ENCODE results near the gene EDRF1.

EDRF1 gene

DNA sequence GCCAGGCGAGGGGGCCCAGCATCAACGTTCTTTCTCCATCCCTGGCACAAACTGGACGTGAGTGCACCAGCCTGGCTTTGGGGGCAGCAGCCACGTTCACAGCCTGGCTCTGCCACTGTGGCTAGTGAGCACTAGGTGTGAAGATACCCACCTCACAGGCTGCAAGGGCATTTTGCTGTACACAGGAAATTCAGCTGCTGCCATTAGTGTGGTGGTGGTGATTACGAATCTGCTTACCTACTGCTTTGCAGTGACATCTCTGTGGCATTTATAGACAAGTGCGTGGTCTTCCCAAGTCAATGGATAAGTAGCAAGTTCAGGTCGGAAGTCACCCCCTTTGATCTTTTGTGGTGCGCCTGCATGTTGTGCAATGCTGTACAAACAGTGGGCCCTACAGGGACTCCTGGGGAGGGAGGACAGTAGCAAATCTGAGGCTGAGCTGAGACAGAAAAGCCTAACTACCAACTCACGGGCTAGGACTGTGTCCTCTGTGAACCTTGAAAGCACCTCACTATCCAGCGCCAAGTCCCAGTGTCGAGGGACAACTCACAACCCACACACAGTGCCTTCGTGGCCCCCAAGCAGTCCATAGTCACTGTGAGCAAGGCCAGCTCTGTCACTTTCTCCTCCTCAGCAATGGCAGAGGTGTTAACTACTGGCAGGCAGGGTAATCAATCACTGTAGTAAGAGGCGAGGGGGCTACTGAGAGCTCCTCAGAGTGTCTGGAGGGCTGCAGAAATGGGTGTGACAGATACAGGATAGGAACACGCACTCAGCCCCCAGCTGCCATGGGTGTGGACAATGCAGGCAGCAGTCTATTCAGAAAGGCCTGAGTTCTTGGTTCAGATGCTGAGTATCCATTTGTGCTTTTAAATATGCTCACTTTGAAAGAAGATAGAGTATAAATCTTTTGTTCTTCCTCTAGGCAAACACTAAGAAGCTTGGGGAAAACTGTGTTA, 73.1 kb downstream of the EDRF1 start:
- ATAC-seq = no peak

DNA sequence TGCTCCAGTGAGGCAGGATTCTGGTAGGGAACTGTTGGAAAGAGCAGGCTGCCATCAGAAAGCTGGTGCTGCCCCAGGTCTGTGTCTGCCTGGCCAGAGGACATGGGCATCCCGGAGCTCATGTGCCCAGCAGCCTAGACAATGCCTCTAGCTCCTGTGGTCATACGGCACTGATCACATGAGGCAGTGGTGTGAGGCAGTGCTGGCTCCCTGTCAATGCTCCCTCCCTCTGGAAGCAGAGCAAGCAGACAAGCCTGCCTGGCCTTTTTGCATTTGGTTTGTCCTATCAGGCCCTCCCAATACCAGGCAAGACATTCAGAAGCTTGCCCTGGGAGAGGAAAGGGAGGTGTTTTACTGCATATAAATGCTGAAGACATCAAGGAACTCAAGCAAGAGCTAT, 75.6 kb downstream of the EDRF1 start:
- DNase-seq = no peak
- no peak for ATAC-seq

More for the DNA sequence above, 73.1 kb downstream of the EDRF1 start:
- DNase-seq = no peak

GRCh38 chr10:125795637-125796190, 76.2 kb downstream of the EDRF1 start:
- DNase-seq (no peak), ATAC-seq (no peak)

DNA sequence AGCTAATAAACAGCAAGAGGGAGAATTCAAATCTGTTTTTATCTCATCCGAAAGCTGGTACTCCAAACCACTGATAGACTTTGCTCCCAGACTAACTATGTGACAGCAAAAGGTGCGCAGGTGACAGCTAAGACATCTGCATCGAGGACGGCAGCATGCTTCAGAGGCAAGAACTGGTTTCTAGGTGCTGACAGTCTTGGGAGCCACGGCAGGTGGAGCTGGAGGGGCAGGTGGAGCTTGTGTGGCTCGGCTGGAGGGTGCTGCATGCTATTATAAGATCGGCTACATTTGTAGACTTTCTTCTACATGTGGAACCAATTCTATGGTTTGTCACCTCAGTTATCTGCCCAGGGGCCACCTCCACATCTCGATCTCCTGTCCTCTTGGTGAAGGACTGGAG, 77.9 kb downstream of the EDRF1 start:
- DNase-seq (no peak), ATAC-seq (no peak)

- no peak for DNase-seq
These were observed 78.6 kb downstream of the EDRF1 start for GRCh38 chr10:125797994-125798662.

DNA sequence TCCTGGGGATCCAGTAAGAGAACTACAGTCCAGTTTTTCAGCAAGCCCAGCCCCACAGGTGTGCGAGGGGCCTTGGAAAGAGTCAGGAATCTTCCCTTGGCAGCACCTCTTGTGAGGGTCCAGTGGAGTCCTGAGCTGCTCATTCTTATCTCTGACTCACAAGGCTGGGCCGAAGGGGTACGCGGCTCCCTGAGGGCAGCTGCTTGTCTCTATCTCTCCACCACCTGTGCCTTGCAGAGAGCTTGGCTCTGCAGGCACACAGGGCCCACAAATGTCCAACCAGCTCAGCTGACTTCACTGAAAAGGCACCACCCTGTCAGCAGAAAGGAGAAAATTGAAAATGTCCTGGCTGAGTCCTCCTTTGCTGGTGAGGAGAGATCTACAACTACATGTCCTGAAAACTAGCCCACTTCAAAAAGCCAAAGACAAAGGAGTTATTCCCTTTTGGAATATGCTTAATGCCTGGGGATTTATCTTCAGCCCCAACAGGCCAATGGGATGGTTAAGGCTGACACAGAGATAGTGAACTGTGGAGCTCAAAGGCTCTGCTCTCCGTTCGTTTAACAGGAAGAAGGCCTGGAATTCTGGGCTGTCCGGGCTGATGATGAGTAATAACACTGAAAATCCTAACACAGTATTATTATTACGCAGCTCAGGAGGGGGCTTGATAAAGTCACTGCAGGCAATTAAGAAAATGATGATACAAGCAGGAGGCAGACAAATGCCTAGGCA, 80.1 kb downstream of the EDRF1 start:
- no peak for ATAC-seq
- DNase-seq = no peak

More at GRCh38 chr10:125797994-125798662, 78.6 kb downstream of the EDRF1 start:
- ATAC-seq = no peak

DNA sequence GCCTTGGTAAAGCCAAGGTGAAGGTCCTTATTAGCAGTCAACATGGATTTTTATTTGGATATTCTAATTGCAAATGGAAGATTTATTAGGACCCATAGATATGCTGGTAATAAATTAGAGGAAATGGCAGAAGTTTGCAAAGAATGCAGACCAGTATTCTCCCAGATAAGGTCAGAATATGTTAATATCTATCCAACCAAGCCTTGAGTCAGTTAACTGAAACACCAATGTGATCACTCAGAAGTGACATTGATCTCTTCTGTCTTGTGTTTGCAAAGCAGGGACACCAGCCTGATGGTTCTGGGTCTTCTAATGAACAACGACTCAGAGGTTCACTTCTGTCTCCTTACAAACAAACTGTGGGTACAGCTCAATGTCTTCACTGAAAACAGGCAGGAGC, 82.1 kb downstream of the EDRF1 start:
- DNase-seq (no peak), ATAC-seq (no peak)

DNA sequence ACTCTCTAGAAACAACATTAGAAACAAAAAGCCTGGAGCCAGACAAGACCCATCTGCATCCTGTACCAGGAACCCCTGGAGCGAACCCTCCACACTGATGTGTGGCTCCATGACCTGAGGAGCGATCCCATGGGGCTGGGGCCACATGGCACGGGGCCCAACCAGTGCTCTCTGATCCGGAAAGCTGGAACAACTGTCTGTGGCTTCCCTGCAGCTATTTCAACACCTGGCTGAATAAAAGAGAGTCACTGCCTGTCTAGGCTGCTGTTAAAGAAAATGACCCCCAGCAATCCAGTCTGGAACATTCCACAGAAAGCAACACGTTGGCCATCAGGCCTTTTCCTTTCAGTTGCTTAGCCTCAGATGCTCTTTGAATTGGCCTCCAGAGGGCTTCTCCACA, 82.6 kb downstream of the EDRF1 start:
- DNase-seq (no peak), ATAC-seq (no peak)

- peak; percentile 41 for ATAC-seq
These were observed 83.2 kb downstream of the EDRF1 start for GRCh38 chr10:125802739-125803138.

GRCh38 chr10:125808047-125808446, 88.5 kb downstream of the EDRF1 start:
- DNase-seq = no peak

More at GRCh38 chr10:125802739-125803138, 83.2 kb downstream of the EDRF1 start:
- no peak for DNase-seq

GRCh38 chr10:125811251-125811650, 91.7 kb downstream of the EDRF1 start:
- DNase-seq (no peak), ATAC-seq (no peak)

More at GRCh38 chr10:125808047-125808446, 88.5 kb downstream of the EDRF1 start:
- ATAC-seq = no peak

DNA sequence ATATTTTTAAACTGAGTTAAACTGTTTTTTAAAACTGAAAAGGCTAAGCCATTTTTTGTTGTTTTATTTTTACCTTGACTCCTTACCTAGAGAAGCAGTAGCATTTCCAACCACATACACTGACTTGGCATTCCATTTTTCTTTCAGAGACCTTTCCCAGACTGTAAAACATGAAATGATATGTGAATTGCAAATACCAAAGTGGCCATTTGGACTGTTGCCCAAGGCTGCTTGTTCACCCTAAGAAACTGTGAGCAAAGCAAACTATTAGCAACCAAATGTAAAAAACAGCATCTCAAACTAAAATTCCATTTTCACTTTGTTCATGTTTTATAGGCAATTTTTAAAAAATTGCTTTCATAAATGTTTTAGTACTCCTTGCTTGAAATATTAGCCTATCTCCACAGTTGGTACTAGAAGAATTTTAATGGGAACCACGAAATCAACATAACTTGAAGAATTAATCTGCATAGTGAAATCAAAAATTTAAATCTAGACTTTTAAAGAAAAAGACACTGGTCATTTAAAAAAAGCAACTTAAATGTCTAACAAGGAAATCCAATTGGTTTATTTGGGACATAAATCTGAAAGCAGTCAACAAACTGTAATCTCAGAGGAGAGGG, 92.7 kb downstream of the EDRF1 start:
- no peak for ATAC-seq
- no peak for DNase-seq
